SK-N-MC (cell line): Measurements from ENCODE around the gene HMCN1.
A peak's percentile ranks its signal among the peaks of the same experiment; 100 is the strongest.

Experiments
- DNase-seq: peaks from one replicate; pipeline ENCODE4 v3.0.0-alpha.2; 2011; ENCODE audit warnings: low read depth, low spot score
- H3K27ac ChIP-seq: fragments of 200-600 bp; sonication (generic); 2 replicates; pipeline ENCODE4 v1.5.1; 2016; ENCODE audit warnings: mixed run types
- H3K36me3 ChIP-seq: fragments of 200-600 bp; sonication (generic); 2 replicates; pipeline ENCODE4 v1.6.1; 2017; ENCODE audit warnings: antibody characterized with exemption, low read length, mixed read lengths; ENCODE audit not compliant: insufficient read depth
- H3K4me3 ChIP-seq: fragments of 200-600 bp; sonication (generic); 2 replicates; pipeline ENCODE4 v1.5.1; 2016
- H3K9ac ChIP-seq: fragments of 200-600 bp; sonication (generic); 2 replicates; pipeline ENCODE4 v1.8.0; 2017; ENCODE audit warnings: mixed run types, mixed read lengths; ENCODE audit not compliant: insufficient read length
- H3K9me3 ChIP-seq: fragments of 200-600 bp; sonication (generic); 2 replicates; pipeline ENCODE4 v1.6.1; 2017; ENCODE audit warnings: low read depth, mild to moderate bottlenecking, antibody characterized with exemption, low read length, moderate library complexity, mixed read lengths
- EZH2 ChIP-seq: fragments of 200-600 bp; sonication (generic); IDR thresholded peaks from one replicate; pipeline ENCODE4 v1.6.1; 2017; ENCODE audit warnings: antibody characterized with exemption
- FOXP2 ChIP-seq: optimal IDR thresholded peaks from 2 replicates; pipeline ENCODE3; 2011; ENCODE audit warnings: mild to moderate bottlenecking, moderate library complexity; ENCODE audit not compliant: insufficient read depth; ENCODE audit errors: extremely low read length, control extremely low read depth
- POLR2AphosphoS5 ChIP-seq: IDR thresholded peaks from 2 replicates; pipeline ENCODE4 v1.6.1; 2012; ENCODE audit warnings: mild to moderate bottlenecking, low read depth, low read length, borderline replicate concordance

HMCN1 gene

DNA sequence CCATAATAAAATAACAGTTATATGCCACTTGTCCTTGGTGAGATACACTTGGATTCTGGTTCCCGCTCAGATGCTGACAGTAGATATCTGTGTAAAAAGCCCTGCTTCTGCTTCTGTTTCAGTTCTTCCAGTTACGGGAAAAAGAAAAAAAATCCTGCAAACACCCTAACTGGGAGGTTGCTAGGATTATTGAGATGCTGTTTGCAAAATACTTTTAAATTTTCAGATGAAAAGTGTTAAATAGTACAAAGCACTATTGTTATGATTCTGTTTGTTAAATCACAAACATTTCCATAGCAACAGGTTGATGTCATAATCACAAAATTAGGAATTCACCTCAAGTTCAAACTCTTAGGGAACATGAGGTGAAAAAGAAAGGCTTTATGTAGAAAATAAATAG, 232.3 kb downstream of the HMCN1 start:
- no peak for TF ChIP-seq EZH2
- no peak for TF ChIP-seq POLR2AphosphoS5
- Histone ChIP-seq H3K36me3 (peaks cover 34% of the 10 kb centered on the region), H3K27ac (peak overlapping the region; percentile 90), H3K9ac (peak overlapping the region; percentile 13), H3K9me3 (no peaks in the 10 kb centered on the region), H3K4me3 (peak overlapping the region; percentile 44)
- no peak for DNase-seq

DNA sequence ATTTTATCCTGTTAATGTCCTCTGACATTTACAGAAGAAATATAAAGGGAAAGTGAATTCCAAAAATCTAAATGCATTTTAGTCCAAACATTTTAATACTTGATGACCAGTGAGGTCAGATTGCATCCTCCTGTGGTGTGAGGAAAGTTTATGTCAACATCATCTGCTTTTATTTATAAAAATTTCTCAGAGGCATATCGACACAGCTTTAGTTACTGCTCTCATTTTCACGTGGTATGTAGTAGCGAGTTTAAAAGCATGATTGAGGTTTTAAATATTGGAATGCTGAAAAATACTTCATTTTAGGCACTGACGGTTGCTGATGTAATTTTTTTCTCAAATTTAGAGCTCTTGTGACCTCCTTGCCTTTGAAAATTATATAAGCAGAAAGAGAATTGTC, 234.8 kb downstream of the HMCN1 start:
- H3K9me3 ChIP-seq = no peaks in the 10 kb centered on the region
- H3K27ac ChIP-seq = no peak overlapping the region
- no peak for DNase-seq
- peaks cover 59% of the 10 kb centered on the region for H3K36me3 ChIP-seq
- no peak overlapping the region for H3K4me3 ChIP-seq
- no peak overlapping the region for H3K9ac ChIP-seq
- TF ChIP-seq EZH2 (no peak), FOXP2 (no peak), POLR2AphosphoS5 (no peak)

DNA sequence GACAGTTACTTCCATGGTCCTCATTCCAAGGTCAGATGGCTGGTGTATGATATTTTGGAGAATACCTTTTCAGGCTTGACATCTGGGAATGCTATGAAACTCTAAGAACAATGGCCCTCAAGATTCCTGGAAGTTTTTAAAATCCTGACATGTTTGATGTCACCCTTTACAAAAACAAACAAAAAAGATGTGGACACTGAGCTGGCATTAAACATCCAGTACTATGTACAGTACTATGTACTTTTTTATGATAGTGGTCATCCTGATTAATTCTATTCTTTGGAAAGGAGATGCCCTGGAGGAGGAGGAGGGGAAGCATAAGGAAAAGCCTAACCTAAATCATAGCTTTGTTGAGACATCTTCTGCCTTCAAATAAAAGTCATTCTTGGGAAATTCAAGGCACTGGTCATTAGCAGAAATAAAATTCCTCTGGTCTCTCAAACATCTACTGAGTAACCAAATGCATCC, 235.4 kb downstream of the HMCN1 start:
- TF ChIP-seq EZH2 (no peak), FOXP2 (no peak), POLR2AphosphoS5 (no peak)
- DNase-seq = no peak
- no peaks in the 10 kb centered on the region for H3K9me3 ChIP-seq
- H3K27ac ChIP-seq = no peak overlapping the region
- no peak overlapping the region for H3K9ac ChIP-seq
- H3K36me3 ChIP-seq = peaks cover 63% of the 10 kb centered on the region
- H3K4me3 ChIP-seq = no peak overlapping the region

DNA sequence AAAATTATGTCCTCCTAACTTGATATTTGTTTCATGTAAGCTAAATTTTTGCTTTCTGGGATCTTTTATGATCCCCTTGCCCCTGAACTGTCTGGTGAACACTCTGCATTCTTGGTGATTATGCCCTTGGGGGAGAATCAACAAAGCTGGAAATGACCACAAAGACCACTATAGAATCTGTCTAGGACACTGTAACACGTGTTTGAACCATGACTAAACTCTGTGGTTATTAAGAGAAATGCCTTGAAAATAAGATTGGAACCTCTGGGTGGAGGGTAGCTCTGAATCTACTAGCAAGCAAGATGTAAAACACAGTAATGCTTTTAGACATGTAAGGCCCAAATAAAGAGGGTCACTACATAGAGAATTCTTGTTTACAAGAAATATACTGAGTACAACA, 237.5 kb downstream of the HMCN1 start:
- TF ChIP-seq FOXP2 (no peak), POLR2AphosphoS5 (no peak), EZH2 (no peak)
- Histone ChIP-seq H3K9ac (no peak overlapping the region), H3K9me3 (no peaks in the 10 kb centered on the region), H3K4me3 (no peak overlapping the region), H3K36me3 (peaks cover 74% of the 10 kb centered on the region), H3K27ac (no peak overlapping the region; the same call in 1 of the 2 replicates)
- no peak for DNase-seq

DNA sequence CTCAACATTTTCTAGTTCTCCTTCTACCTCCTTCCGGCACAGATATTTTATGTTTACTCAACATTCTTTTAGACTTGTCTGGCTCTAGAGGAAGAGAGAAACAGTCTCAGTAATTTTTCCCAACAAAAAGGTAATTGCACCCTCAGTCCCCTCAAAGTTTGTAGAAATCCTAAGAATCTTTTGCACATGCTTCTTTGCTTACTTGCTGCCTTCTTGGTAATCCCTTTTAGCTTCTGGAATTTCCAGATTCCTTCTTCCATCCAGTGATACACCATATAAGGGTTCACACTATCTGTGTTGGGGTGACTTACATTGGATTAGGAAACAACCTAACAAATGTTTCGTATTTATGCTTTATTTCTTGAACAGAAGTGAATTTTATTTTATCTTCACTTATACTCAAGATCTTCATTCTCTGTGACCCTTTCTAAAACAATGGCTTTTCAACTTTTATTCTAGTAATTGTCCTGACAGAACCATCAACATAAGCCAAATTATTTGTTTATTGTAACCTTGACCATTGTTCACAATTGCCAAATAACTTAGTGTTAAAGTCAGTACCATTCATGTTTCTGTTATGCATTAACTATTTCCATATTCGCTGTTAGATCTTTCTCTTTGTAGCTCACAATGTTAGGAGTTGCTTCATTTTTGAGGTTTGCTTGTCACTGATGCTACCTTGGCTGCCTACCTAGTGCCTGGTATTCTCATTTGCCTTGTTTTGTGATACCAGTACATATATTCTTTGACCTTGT, 238.1 kb downstream of the HMCN1 start:
- Histone ChIP-seq H3K27ac (no peak overlapping the region), H3K9ac (no peak overlapping the region), H3K9me3 (no peaks in the 10 kb centered on the region), H3K36me3 (peaks cover 72% of the 10 kb centered on the region), H3K4me3 (no peak overlapping the region)
- no peak for DNase-seq
- no peak for TF ChIP-seq FOXP2
- TF ChIP-seq EZH2 = no peak
- TF ChIP-seq POLR2AphosphoS5 = no peak

DNA sequence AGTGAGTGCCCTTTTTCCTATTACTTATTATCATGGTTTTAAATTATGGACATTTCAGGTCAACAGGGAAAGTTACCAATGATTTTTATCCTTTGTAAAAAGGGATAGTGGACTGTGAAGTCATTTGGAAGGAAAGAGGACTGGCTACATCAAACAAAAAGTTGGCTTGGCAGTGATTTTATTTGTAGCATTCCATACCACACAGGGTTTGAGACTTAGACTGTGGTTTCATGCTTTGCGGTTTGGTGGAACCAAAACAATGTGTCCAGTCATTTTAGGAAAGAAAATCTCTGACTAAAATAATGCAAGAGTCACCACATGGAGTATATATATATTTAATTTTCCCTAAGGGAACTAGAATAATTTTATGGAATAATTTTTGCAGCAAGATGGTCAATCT, 239.5 kb downstream of the HMCN1 start:
- H3K27ac ChIP-seq = no peak overlapping the region
- TF ChIP-seq FOXP2 (no peak), EZH2 (no peak)
- H3K9ac ChIP-seq = no peak overlapping the region
- peaks cover 74% of the 10 kb centered on the region for H3K36me3 ChIP-seq
- H3K9me3 ChIP-seq = no peaks in the 10 kb centered on the region
- H3K4me3 ChIP-seq = no peak overlapping the region
- DNase-seq = no peak

DNA sequence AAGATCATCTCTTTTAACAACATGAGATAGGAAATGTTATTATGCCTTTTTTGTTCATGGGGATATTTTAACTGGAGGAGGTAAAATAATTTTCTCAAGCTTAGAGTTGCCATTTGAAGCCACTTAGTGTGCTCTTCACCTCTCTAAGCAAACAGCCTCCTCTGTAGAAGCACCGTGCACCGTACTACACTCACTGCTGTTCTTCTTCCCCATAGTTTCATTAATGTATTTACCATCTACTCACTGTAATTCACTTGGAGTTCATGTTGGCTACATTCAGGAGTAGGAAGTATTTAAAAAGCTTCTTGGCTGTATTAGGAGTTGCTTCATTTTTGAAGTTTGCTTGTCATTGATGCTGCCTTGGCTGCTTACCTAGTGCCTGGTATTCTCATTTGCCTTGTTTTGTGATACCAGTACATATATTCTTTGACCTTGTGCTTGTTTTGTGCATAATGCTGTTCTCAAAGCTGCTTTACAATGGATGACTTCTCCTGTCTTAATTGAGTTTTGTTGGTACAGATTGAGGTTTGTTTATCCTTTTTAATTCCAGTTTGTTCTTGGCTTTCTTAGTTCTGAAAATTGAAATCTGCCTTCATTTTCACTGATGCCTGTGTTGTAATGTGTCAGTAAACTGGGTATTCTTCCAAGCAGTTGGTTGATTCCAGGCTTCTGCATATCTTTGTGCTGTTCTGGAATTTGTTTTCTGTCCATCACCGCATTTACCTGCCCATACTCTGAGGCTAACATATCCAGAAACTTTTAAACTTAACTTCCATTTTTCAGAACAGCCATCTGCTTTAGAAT, 240.4 kb downstream of the HMCN1 start:
- no peak for TF ChIP-seq EZH2
- TF ChIP-seq FOXP2 = no peak
- no peak for TF ChIP-seq POLR2AphosphoS5
- Histone ChIP-seq H3K9me3 (no peaks in the 10 kb centered on the region), H3K4me3 (no peak overlapping the region), H3K27ac (no peak overlapping the region), H3K9ac (no peak overlapping the region), H3K36me3 (peaks cover 72% of the 10 kb centered on the region)
- no peak for DNase-seq

DNA sequence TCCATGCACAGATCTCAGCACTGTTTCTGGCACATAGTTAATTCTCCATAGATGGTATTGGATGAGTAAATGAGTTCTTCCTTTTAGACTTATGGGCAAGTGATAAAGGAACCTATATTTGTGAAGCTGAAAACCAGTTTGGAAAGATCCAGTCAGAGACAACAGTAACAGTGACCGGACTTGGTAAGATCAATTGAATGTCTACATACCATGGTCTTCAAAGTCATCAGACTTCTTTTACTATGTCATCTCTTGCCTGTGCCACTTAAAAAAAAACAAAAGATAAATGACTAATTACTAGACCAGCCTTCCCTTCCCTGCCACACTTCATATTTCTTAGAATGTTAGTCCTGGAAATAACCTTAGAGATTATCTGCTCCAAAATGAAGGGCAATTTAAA, 246.7 kb downstream of the HMCN1 start:
- H3K9ac ChIP-seq = no peak overlapping the region
- TF ChIP-seq EZH2 = no peak
- no peak for TF ChIP-seq FOXP2
- no peak for TF ChIP-seq POLR2AphosphoS5
- H3K4me3 ChIP-seq = no peak overlapping the region
- H3K36me3 ChIP-seq = peaks cover 55% of the 10 kb centered on the region
- H3K27ac ChIP-seq = no peak overlapping the region
- no peak for DNase-seq
- no peaks in the 10 kb centered on the region for H3K9me3 ChIP-seq
